Heart left ventricle (tissue), 16 donors: ENCODE results near the gene CMBL. TPM values are rescaled to one million over a fixed set of nuclear protein-coding genes. Genes with fewer than 3 reads are reported as not detected.

Experiments used
- ATAC-seq, 4 donors: fragments of 200-7000 bp; cut with Tn5 transposase; one replicate each; pipeline ENCODE4 v1.9.1; 2020 to 2022; ENCODE audit warnings: moderate library complexity in 4 of 4, mild to moderate bottlenecking in 3 of 4, moderate number of reproducible peaks in 1 of 4
- DNase-seq, 5 donors: peaks; one replicate each; pipeline ENCODE4 v3.0.0-alpha.2; 2020
- H3K27ac ChIP-seq, 12 donors: fragments of 200-600 bp; sonication (generic) in 4 of 12; one replicate each; pipeline versions ENCODE4 v1.5.0 to v1.8.0; 2016 to 2022; ENCODE audit warnings: mild to moderate bottlenecking in 2 of 12
- H3K27me3 ChIP-seq, 9 donors: fragments of 200-600 bp; sonication (generic) in 2 of 9; one replicate each; pipeline versions ENCODE4 v1.5.1 to v1.8.0; 2016 to 2022; ENCODE audit warnings: mild to moderate bottlenecking in 3 of 9
- H3K36me3 ChIP-seq, 9 donors: fragments of 200-600 bp; sonication (generic) in 2 of 9; one replicate each; pipeline versions ENCODE4 v1.5.0 to v1.8.0; 2018 to 2022; ENCODE audit warnings: mild to moderate bottlenecking in 2 of 9
- H3K4me1 ChIP-seq, 12 donors: fragments of 200-600 bp; sonication (generic) in 4 of 12; one replicate each; pipeline versions ENCODE4 v1.5.0 to v1.8.0; 2016 to 2022; ENCODE audit warnings: mild to moderate bottlenecking in 3 of 12
- H3K4me3 ChIP-seq, 12 donors: fragments of 200-600 bp; sonication (generic) in 4 of 12; one replicate each; pipeline versions ENCODE4 v1.5.0 to v1.8.0; 2017 to 2022; ENCODE audit warnings: mild to moderate bottlenecking in 9 of 12, moderate library complexity in 4 of 12
- H3K9me3 ChIP-seq, 12 donors: fragments of 200-600 bp; sonication (generic) in 4 of 12; one replicate each; pipeline versions ENCODE4 v1.5.0 to v1.8.0; 2016 to 2022; ENCODE audit warnings: mild to moderate bottlenecking in 1 of 12
- CTCF ChIP-seq, 12 donors: fragments of 200-600 bp; sonication (generic) in 4 of 12; IDR thresholded peaks; one replicate each; pipeline versions ENCODE4 v1.5.0 to v1.8.0; 2018 to 2022; ENCODE audit warnings: antibody characterized with exemption in 12 of 12, mild to moderate bottlenecking in 5 of 12
- POLR2A ChIP-seq, 2 donors: fragments of 450-650 bp; IDR thresholded peaks; one replicate each; pipeline ENCODE4 v1.6.1; 2017; ENCODE audit warnings: antibody characterized with exemption in 2 of 2, mild to moderate bottlenecking in 2 of 2, moderate library complexity in 2 of 2
- WGBS, 4 donors: extraction: QIAGEN DNeasy Blood & Tissue Kit in 2 of 4; methylation state at CpG; one replicate each; pipeline versions ENCODE4 v1.1.5 to v1.1.7; 2013 to 2018; 5-methylcytosine and 5-hydroxymethylcytosine counted together
- intact Hi-C, 10 donors: fragments of 100-400 bp; cut with DNase I; formaldehyde crosslinking; loops; one replicate each; pipeline versions ENCODE4 v1.11.1 to v1.14.2; 2022
- polyA plus RNA-seq, 2 donors: library from polyadenylated mRNA; stranded (reverse); fragments of 200-250 nt; gene quantifications; one replicate each; pipeline ENCODE4 v1.2.3, GENCODE V29; 2013
- total RNA-seq, 9 donors: library from RNA; depleted of rRNA in 2 of 9; stranded (reverse); fragments of >200 nt in 2 of 9; fragmentation: NEBNext Ultra II Directional in 3 of 9; extraction: Animal tissue kit (Norgen Biotek cat#: 25700) in 3 of 9; gene quantifications; one replicate each; pipeline versions ENCODE4 v1.1.0 to v1.2.4, GENCODE V29; 2016 to 2023
- donor health status: ischemic (EF 13 %, LVEDD 7.1; RV severe dilation, severe dysfunction).
- donor health status: healthy with polysubstance abuse.
- donor health status: DM: no; HTN: yes; CAD: no.
- donor health status: DM: no; HTN: no; CAD: no.
- donor health status: ischemic (EF 25% LVEDD 6.9; RV normal size, moderate dysfunction).
- donor health status: ischemic (EF 25% LVEDD 5.7; RV mildly dilated, moderate dysfunction).
- donor health status: healthy.
- donor health status: DM: yes; HTN: yes; CAD: no.
- donor health status: ischemic (EF 35%, LVEDD 5.7; RV mildly dilated, moderate dysfunction).
- donor health status: nonischemic (EF 11% LVEDD 7.7; RV severe dilation, severe dysfunction).
- donor health status: DM: yes; HTN: yes; CAD: no.
- donor health status: PGD.
- donor health status: ischemic (EF 29% LVEDD 5.4; RV normal size, mild dysfunction).
- donor health status: nonischemic (EF 23%, LVEDD 6.1; RV moderate dilation, normal function).

Gene CMBL
- total and polyA plus RNA-seq, 11 donors: 12.4 to 53.5 (median 29.0) TPM

- ATAC-seq: peak; percentile 62 to 73 (median 72)
- Histone ChIP-seq H3K9me3 (no peaks in the 10 kb centered on the region), H3K36me3 (no peaks in the 10 kb centered on the region), H3K4me3 (no peak overlapping the region), H3K27me3 (no peaks in the 10 kb centered on the region), H3K27ac (no peak overlapping the region), H3K4me1 (peaks cover 0 to 12% (median 5%) of the 10 kb centered on the region in 12 donors)
- TF ChIP-seq CTCF (IDR thresholded peaks at IDR 0.05) (peak in 7 of 12 donors; percentile 9 to 39 (median 26)), POLR2A (IDR thresholded peaks at IDR 0.05) (no peak)
- DNase-seq: peak in 1 of 5 donors; percentile 45
- WGBS, 4 donors: 58 to 65% (median 63%) methylated on average over 11 of the region's 11 CpGs
- intact Hi-C loops: loop anchor here in 2 of 10 donors (5.0 to 10.0 kb wide), 2 partner anchors 103 to 105 kb away; no protein-coding TSS in a partner anchor
These were observed 11.6 kb upstream of the CMBL start for GRCh38 chr5:10319202-10319851.

- Histone ChIP-seq H3K27ac (no peak overlapping the region), H3K9me3 (no peaks in the 10 kb centered on the region), H3K4me3 (no peak overlapping the region), H3K27me3 (no peaks in the 10 kb centered on the region), H3K36me3 (no peaks in the 10 kb centered on the region), H3K4me1 (no peaks in the 10 kb centered on the region)
- TF ChIP-seq POLR2A (IDR thresholded peaks at IDR 0.05): no peak
- TF ChIP-seq CTCF (IDR thresholded peaks at IDR 0.05): no peak
- intact Hi-C loops: loop anchor here in 2 of 10 donors (5.0 to 10.0 kb wide), 2 partner anchors 104 to 107 kb away; no protein-coding TSS in a partner anchor
- WGBS, 4 donors: 74 to 90% (median 85%) methylated on average over 6 of the region's 6 CpGs
- DNase-seq (no peak), ATAC-seq (no peak)
These were observed 10.4 kb upstream of the CMBL start for GRCh38 chr5:10317825-10318682.

- Histone ChIP-seq H3K9me3 (no peaks in the 10 kb centered on the region), H3K4me1 (no peaks in the 10 kb centered on the region), H3K27me3 (no peaks in the 10 kb centered on the region), H3K36me3 (no peaks in the 10 kb centered on the region), H3K4me3 (no peak overlapping the region), H3K27ac (no peak overlapping the region)
- DNase-seq (no peak), ATAC-seq (no peak)
- intact Hi-C loops: loop anchor here in 2 of 10 donors (5.0 to 10.0 kb wide), 2 partner anchors 106 to 109 kb away; no protein-coding TSS in a partner anchor
- no peak for TF ChIP-seq CTCF (IDR thresholded peaks at IDR 0.05)
- no peak for TF ChIP-seq POLR2A (IDR thresholded peaks at IDR 0.05)
- 88 to 91% (median 90%) methylated on average over 15 of the region's 15 CpGs for WGBS, 4 donors
These were observed 8.3 kb upstream of the CMBL start for GRCh38 chr5:10315824-10316509.
